Measurements from ENCODE around the gene SF3B5. TPM values are rescaled to one million over a fixed set of nuclear protein-coding genes. Genes with fewer than 3 reads are reported as not detected.
"Not testable (repeated sequence)": the region's sequence is repeated elsewhere in the genome, so short reads cannot be mapped to it uniquely, and the experiment has no call there.

SF3B5 gene
- total RNA-seq, 2 experiments from 2014 or later, result 258 to 260 TPM

GRCh38 chr6:144087789-144088426, 7.5 kb downstream of the SF3B5 start:
- H3K9me3 Mint-ChIP-seq, result no peaks in the 10 kb centered on the region
- H3K27ac Mint-ChIP-seq, result no peak overlapping the region
- H3K4me1 Mint-ChIP-seq, result peaks cover 1% of the 10 kb centered on the region
- H3K27me3 Mint-ChIP-seq, result no peaks in the 10 kb centered on the region
- no peak for DNase-seq
- no peak overlapping the region for H3K4me3 Mint-ChIP-seq
- H3K36me3 Mint-ChIP-seq, result peaks cover 1% of the 10 kb centered on the region

DNA sequence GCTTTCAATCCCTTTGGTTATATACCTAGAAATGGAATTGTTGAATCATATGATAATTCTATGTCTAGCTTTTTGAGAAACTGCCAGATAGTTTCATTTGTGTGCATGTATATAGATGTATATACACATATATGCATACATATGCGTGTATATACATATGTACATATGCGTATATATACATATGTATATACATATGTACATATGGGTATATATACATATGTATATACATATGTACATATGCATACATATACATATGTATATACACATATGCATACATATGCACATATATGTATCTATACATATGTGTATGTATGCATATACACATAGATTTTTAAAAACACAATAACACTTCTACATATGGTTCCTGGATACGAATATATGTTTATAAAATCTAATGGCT, 8.4 kb downstream of the SF3B5 start:
- H3K9me3 Mint-ChIP-seq, result no peaks in the 10 kb centered on the region
- DNase-seq, result no peak
- H3K27me3 Mint-ChIP-seq, result no peaks in the 10 kb centered on the region
- peaks cover 1% of the 10 kb centered on the region for H3K4me1 Mint-ChIP-seq
- H3K36me3 Mint-ChIP-seq, result peaks cover 1% of the 10 kb centered on the region
- no peak overlapping the region for H3K4me3 Mint-ChIP-seq
- no peak overlapping the region for H3K27ac Mint-ChIP-seq

- H3K4me1 Mint-ChIP-seq, result peaks cover 1% of the 10 kb centered on the region
- H3K27ac Mint-ChIP-seq, result no peak overlapping the region
- H3K4me3 Mint-ChIP-seq, result no peak overlapping the region
- H3K9me3 Mint-ChIP-seq, result no peaks in the 10 kb centered on the region
- no peaks in the 10 kb centered on the region for H3K27me3 Mint-ChIP-seq
- DNase-seq, result no peak
- H3K36me3 Mint-ChIP-seq, result no peaks in the 10 kb centered on the region
These were observed 12.2 kb downstream of the SF3B5 start for GRCh38 chr6:144083172-144083571.

GRCh38 chr6:144082412-144082811, 13.0 kb downstream of the SF3B5 start:
- not testable (repeated sequence) for H3K36me3 Mint-ChIP-seq, H3K4me3 Mint-ChIP-seq, H3K4me1 Mint-ChIP-seq, DNase-seq, H3K27ac Mint-ChIP-seq, H3K9me3 Mint-ChIP-seq, H3K27me3 Mint-ChIP-seq

GRCh38 chr6:144077871-144078270, 17.5 kb downstream of the SF3B5 start:
- Mint-ChIP-seq H3K9me3 (no peaks in the 10 kb centered on the region), H3K27ac (no peak overlapping the region), H3K4me1 (peaks cover 6% of the 10 kb centered on the region), H3K27me3 (no peaks in the 10 kb centered on the region), H3K4me3 (no peak overlapping the region), H3K36me3 (no peaks in the 10 kb centered on the region)
- DNase-seq, result no peak

- peaks cover 6% of the 10 kb centered on the region for H3K4me1 Mint-ChIP-seq
- no peaks in the 10 kb centered on the region for H3K9me3 Mint-ChIP-seq
- H3K4me3 Mint-ChIP-seq, result no peak overlapping the region
- DNase-seq, result no peak
- no peaks in the 10 kb centered on the region for H3K36me3 Mint-ChIP-seq
- H3K27ac Mint-ChIP-seq, result no peak overlapping the region
- H3K27me3 Mint-ChIP-seq, result no peaks in the 10 kb centered on the region
These were observed 19.5 kb downstream of the SF3B5 start for GRCh38 chr6:144075875-144076274.

DNA sequence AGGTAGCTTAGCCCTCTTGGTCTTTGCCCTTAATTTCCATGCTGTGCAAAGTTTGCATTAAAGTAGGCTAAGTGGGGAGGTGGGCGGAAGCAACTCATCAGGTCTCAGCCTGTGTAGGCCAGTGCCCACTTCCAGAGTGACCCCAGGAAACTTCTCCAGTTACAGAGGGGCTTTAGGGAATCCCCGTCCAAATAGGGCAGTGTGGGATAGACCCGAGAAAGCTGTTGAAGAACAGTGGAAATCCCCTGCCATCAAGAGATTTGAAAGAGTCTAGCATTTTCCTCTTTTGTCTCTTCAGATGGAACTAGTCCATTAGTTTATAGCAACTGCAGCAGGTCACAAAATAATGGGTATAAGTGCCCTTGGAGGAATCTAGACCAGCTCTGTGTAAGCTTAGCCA, 20.2 kb downstream of the SF3B5 start:
- peaks cover 6% of the 10 kb centered on the region for H3K4me1 Mint-ChIP-seq
- H3K36me3 Mint-ChIP-seq, result no peaks in the 10 kb centered on the region
- H3K9me3 Mint-ChIP-seq, result no peaks in the 10 kb centered on the region
- no peak for DNase-seq
- H3K4me3 Mint-ChIP-seq, result no peak overlapping the region
- H3K27ac Mint-ChIP-seq, result no peak overlapping the region
- no peaks in the 10 kb centered on the region for H3K27me3 Mint-ChIP-seq

DNA sequence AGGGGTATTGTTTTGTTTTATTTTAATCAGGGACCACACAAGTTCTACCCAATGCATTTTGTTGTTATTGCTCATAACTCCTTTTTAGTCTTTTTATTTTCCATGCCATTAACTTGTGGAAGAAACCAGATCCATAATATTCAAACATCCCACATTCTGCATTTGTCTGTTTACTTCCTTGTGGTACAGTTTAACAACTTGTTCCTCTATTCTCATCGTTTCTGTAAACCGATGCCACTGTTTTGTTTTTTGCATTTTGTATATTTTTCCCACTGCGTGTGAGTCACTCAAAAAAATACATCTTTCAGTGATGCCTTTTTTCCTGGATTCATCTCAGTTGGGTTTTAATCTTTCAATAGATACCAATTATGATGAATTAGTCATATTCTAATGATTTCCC, 22.3 kb downstream of the SF3B5 start:
- H3K9me3 Mint-ChIP-seq, result no peaks in the 10 kb centered on the region
- H3K4me1 Mint-ChIP-seq, result peaks cover 9% of the 10 kb centered on the region
- no peak overlapping the region for H3K27ac Mint-ChIP-seq
- DNase-seq, result no peak
- no peaks in the 10 kb centered on the region for H3K27me3 Mint-ChIP-seq
- H3K36me3 Mint-ChIP-seq, result peaks cover 3% of the 10 kb centered on the region
- H3K4me3 Mint-ChIP-seq, result no peak overlapping the region

- no peak for DNase-seq
- Mint-ChIP-seq H3K27ac (no peak overlapping the region), H3K9me3 (no peaks in the 10 kb centered on the region), H3K4me3 (no peak overlapping the region), H3K27me3 (no peaks in the 10 kb centered on the region), H3K36me3 (peaks cover 7% of the 10 kb centered on the region), H3K4me1 (peaks cover 23% of the 10 kb centered on the region)
These were observed 25.9 kb downstream of the SF3B5 start for GRCh38 chr6:144069506-144069905.

DNA sequence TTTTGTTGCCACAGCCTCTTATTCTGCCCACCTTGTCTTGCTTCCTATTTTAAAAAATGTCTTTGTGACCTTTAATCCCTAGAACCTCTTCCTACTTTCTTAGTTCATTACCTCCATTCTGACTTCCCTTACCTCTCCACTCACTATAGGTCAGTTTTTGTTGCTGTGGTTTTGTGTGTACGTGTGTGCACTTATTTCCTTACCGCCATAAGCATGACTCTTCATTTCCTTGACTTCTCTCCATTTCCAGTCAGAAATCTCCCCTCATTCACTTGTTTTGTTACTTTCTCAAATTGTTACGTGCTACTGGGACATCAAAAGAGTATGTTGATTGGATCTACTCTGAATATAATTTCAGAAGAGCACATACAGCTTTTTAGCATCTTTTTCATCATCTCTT, 26.6 kb downstream of the SF3B5 start:
- Mint-ChIP-seq H3K36me3 (peaks cover 7% of the 10 kb centered on the region), H3K4me3 (no peak overlapping the region), H3K27ac (peak overlapping the region; percentile 1), H3K4me1 (peaks cover 24% of the 10 kb centered on the region), H3K9me3 (no peaks in the 10 kb centered on the region), H3K27me3 (no peaks in the 10 kb centered on the region)
- no peak for DNase-seq

- H3K27ac Mint-ChIP-seq, result no peak overlapping the region
- H3K4me3 Mint-ChIP-seq, result no peak overlapping the region
- H3K4me1 Mint-ChIP-seq, result peaks cover 38% of the 10 kb centered on the region
- peaks cover 9% of the 10 kb centered on the region for H3K36me3 Mint-ChIP-seq
- DNase-seq, result peak; percentile 30
- peaks cover 8% of the 10 kb centered on the region for H3K27me3 Mint-ChIP-seq
- H3K9me3 Mint-ChIP-seq, result no peaks in the 10 kb centered on the region
These were observed 28.5 kb downstream of the SF3B5 start for GRCh38 chr6:144066741-144067484.

- H3K27me3 Mint-ChIP-seq, result peaks cover 10% of the 10 kb centered on the region
- no peak for DNase-seq
- no peak overlapping the region for H3K4me3 Mint-ChIP-seq
- H3K36me3 Mint-ChIP-seq, result peaks cover 9% of the 10 kb centered on the region
- no peak overlapping the region for H3K27ac Mint-ChIP-seq
- no peaks in the 10 kb centered on the region for H3K9me3 Mint-ChIP-seq
- H3K4me1 Mint-ChIP-seq, result peaks cover 38% of the 10 kb centered on the region
These were observed 29.1 kb downstream of the SF3B5 start for GRCh38 chr6:144066255-144066654.

DNA sequence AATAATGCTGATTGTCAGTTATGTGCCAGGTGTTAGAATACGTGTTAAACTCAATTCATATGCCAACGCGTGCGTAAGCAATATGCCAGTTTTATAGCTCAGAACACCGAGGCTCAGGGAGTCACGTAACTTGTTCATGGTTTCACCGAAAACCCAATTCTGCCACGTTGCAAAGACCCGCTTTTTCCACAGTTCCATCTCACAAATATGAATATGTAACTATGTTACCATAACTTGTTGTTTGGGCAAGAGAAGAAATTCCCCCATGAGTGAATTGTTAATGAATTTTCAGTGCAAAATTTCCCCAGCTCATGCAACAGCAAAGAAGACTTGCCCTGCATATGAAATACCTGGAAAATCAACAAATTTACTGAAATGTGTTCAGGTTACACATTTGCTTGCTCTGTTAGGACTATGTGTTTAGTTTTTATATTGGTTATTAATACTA, 30.1 kb downstream of the SF3B5 start:
- H3K27ac Mint-ChIP-seq, result peak overlapping the region; percentile 84
- DNase-seq, result no peak
- peaks cover 10% of the 10 kb centered on the region for H3K27me3 Mint-ChIP-seq
- peaks cover 9% of the 10 kb centered on the region for H3K36me3 Mint-ChIP-seq
- no peaks in the 10 kb centered on the region for H3K9me3 Mint-ChIP-seq
- peak overlapping the region; percentile 83 for H3K4me3 Mint-ChIP-seq
- H3K4me1 Mint-ChIP-seq, result peaks cover 38% of the 10 kb centered on the region

DNA sequence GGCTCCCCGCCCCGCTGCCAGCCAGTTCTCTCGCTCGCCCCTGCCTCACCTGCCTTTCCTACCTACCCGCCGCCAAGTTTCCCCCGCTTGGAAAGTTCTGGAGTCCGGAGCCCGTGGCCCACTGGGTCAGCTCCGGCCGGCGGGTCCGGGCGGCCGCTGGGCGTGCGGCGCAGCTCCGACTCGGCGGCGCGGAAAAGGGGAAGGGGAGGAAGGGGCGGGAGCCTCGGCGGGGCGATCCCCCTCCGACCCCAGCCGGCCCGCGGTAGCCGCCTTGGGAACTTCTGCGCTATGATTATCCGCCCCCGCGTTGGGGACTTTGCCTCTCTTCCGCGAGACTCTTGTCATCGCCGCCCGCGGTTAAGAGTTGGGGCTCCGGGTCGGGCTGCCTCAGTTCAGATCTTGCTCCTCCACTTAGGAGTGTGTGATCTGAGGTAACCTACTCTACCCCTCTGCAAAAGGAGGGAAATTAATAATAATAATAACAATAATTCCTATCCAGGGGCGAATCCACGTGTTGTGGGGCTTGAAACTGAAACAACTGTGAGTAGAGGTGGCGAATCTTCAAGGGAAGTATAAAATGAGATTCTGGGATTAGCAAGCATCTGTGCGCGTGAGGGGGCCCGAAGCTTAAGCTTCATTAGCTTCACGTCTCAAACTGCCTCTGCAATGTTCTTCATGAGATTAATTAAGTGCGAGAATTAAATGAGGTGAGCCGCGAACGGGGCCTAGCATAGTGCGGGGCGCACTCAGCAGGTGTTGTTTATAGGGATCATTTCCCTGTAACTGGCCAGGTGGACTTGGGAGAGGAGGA, 30.8 kb downstream of the SF3B5 start:
- Mint-ChIP-seq H3K9me3 (no peaks in the 10 kb centered on the region), H3K27ac (peak overlapping the region; percentile 84), H3K36me3 (peaks cover 6% of the 10 kb centered on the region), H3K27me3 (peaks cover 10% of the 10 kb centered on the region), H3K4me1 (peaks cover 38% of the 10 kb centered on the region), H3K4me3 (peak overlapping the region; percentile 83)
- DNase-seq, result peak; percentile 79

- peak overlapping the region; percentile 86 for H3K27ac Mint-ChIP-seq
- no peaks in the 10 kb centered on the region for H3K9me3 Mint-ChIP-seq
- peaks cover 6% of the 10 kb centered on the region for H3K36me3 Mint-ChIP-seq
- H3K27me3 Mint-ChIP-seq, result peaks cover 10% of the 10 kb centered on the region
- peak; percentile 94 for DNase-seq
- peaks cover 37% of the 10 kb centered on the region for H3K4me1 Mint-ChIP-seq
- H3K4me3 Mint-ChIP-seq, result peak overlapping the region; percentile 85
These were observed 31.5 kb downstream of the SF3B5 start for GRCh38 chr6:144063744-144064401.

Measured in activated naive CD8-positive, alpha-beta T cell treated with anti-CD3 and anti-CD28 coated beads for 36 hours (primary cell).